Measurements from ENCODE around the gene EMILIN2. TPM values are rescaled to one million over a fixed set of nuclear protein-coding genes. Genes with fewer than 3 reads are reported as not detected.

Gene EMILIN2
- total and polyA plus RNA-seq, 2 donors from 2014 or later: 4.3 to 24.0 TPM

GRCh38 chr18:2953935-2954653 is 107.3 kb downstream of the EMILIN2 start:
- no peak for DNase-seq
- Histone ChIP-seq H3K4me3 (ENCODE audit: low read length in 3 of 3) (no peak overlapping the region), H3K9ac (ENCODE audit: low read length in 3 of 3) (no peak overlapping the region), H3K36me3 (ENCODE audit: control insufficient read depth in 2 of 3, insufficient read depth in 3 of 3, low read length in 3 of 3) (peaks cover 7 to 39% (median 19%) of the 10 kb centered on the region in 3 donors), H3K27me3 (ENCODE audit: control insufficient read depth, insufficient read depth, low read length) (no peaks in the 10 kb centered on the region), H3K27ac (ENCODE audit: low read depth in 2 of 2, low read length in 2 of 2) (no peak overlapping the region), H3K9me3 (ENCODE audit: control insufficient read depth in 2 of 3, insufficient read depth in 1 of 3, low read length in 3 of 3) (no peaks in the 10 kb centered on the region), H3K4me1 (ENCODE audit: control insufficient read depth in 2 of 3, insufficient read depth in 2 of 3, low read depth in 1 of 3, low read length in 3 of 3) (no peaks in the 10 kb centered on the region)
- intact Hi-C loops (cut with DNase I): no loop called here
- no peak for TF ChIP-seq CTCF (IDR thresholded peaks at IDR 0.05; ENCODE audit: borderline replicate concordance, extremely low read depth, insufficient read depth)
- no peak for FAIRE-seq

- Histone ChIP-seq H3K9ac (ENCODE audit: low read length in 3 of 3) (no peak overlapping the region), H3K27me3 (ENCODE audit: control insufficient read depth, insufficient read depth, low read length) (no peaks in the 10 kb centered on the region), H3K9me3 (ENCODE audit: control insufficient read depth in 2 of 3, insufficient read depth in 1 of 3, low read length in 3 of 3) (no peaks in the 10 kb centered on the region), H3K4me1 (ENCODE audit: control insufficient read depth in 2 of 3, insufficient read depth in 2 of 3, low read depth in 1 of 3, low read length in 3 of 3) (no peaks in the 10 kb centered on the region), H3K27ac (ENCODE audit: low read depth in 2 of 2, low read length in 2 of 2) (no peak overlapping the region), H3K36me3 (ENCODE audit: control insufficient read depth in 2 of 3, insufficient read depth in 3 of 3, low read length in 3 of 3) (peaks cover 7 to 35% (median 19%) of the 10 kb centered on the region in 3 donors), H3K4me3 (ENCODE audit: low read length in 3 of 3) (no peak overlapping the region)
- TF ChIP-seq CTCF (IDR thresholded peaks at IDR 0.05; ENCODE audit: borderline replicate concordance, extremely low read depth, insufficient read depth): no peak
- no peak for FAIRE-seq
- intact Hi-C loops (cut with DNase I): no loop called here
- DNase-seq: no peak
Observed at GRCh38 chr18:2954869-2955645, 108.3 kb downstream of the EMILIN2 start.

- Histone ChIP-seq H3K36me3 (ENCODE audit: control insufficient read depth in 2 of 3, insufficient read depth in 3 of 3, low read length in 3 of 3) (peaks cover 7 to 25% (median 12%) of the 10 kb centered on the region in 3 donors), H3K9ac (ENCODE audit: low read length in 3 of 3) (no peak overlapping the region), H3K9me3 (ENCODE audit: control insufficient read depth in 2 of 3, insufficient read depth in 1 of 3, low read length in 3 of 3) (no peaks in the 10 kb centered on the region), H3K27me3 (ENCODE audit: control insufficient read depth, insufficient read depth, low read length) (no peaks in the 10 kb centered on the region), H3K27ac (ENCODE audit: low read depth in 2 of 2, low read length in 2 of 2) (peak overlapping the region in 1 of 2 donors; percentile 20), H3K4me1 (ENCODE audit: control insufficient read depth in 2 of 3, insufficient read depth in 2 of 3, low read depth in 1 of 3, low read length in 3 of 3) (peaks cover 0 to 7% (median 6%) of the 10 kb centered on the region in 3 donors), H3K4me3 (ENCODE audit: low read length in 3 of 3) (no peak overlapping the region)
- no peak for FAIRE-seq
- no peak for DNase-seq
- no peak for TF ChIP-seq CTCF (IDR thresholded peaks at IDR 0.05; ENCODE audit: borderline replicate concordance, extremely low read depth, insufficient read depth)
- intact Hi-C loops (cut with DNase I): no loop called here
Observed at GRCh38 chr18:2956056-2956455, 109.2 kb downstream of the EMILIN2 start.
